ENCODE results near the gene KIAA1328. TPM values are rescaled to one million over a fixed set of nuclear protein-coding genes. Genes with fewer than 3 reads are reported as not detected.

Gene KIAA1328
- polyA plus RNA-seq, 1 donor (not counting 4 experiments of a cell fraction or from before 2014, with no cell fraction given) = 5.5 TPM

DNA sequence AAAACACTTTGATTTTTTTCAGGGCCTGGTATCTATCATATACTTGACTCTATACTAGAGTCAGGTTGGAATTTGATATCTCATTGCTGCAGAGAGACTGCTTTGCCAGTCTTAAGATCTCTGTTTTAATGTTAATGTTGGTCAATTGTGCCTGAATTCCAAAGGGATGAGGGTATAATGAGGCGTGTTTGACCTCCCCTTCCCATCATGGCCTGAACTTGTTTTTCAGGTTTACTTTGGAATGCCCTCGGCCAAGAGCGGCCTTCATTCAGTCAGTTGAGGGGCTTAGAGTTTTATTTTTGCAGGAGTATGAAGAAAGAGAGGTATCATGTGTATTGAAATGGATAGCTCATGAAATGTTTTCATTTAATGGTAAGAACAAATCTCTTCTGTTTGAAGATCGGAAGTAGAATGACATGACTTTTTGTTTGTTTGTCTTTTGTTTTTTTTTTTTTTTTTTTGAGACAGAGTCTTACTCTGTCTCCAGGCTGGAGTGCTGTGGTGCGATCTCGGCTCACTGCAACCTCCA, 119.0 kb downstream of the KIAA1328 start:
- H3K9me3 ChIP-seq (ENCODE audit: control insufficient read depth, low read depth, low read length) = no peaks in the 10 kb centered on the region
- H3K4me1 ChIP-seq (ENCODE audit: control insufficient read depth, extremely low read depth, insufficient read depth, low read length) = no peaks in the 10 kb centered on the region
- no peaks in the 10 kb centered on the region for H3K9me1 ChIP-seq (ENCODE audit: control insufficient read depth, extremely low read depth, insufficient read depth, low read length)
- no peaks in the 10 kb centered on the region for H3K27me3 ChIP-seq (ENCODE audit: control insufficient read depth, extremely low read depth, insufficient read depth, low read length)
- H3K27ac ChIP-seq (ENCODE audit: control insufficient read depth, insufficient read depth, low read length) = no peak overlapping the region
- no peaks in the 10 kb centered on the region for H3K36me3 ChIP-seq (ENCODE audit: control insufficient read depth in 2 of 2, extremely low read depth in 1 of 2, insufficient read depth in 2 of 2, low read length in 2 of 2)
- H3K4me3 ChIP-seq (ENCODE audit: control insufficient read depth in 2 of 3, extremely low read depth in 1 of 3, insufficient read depth in 2 of 3, low read depth in 1 of 3, low read length in 3 of 3) = no peak overlapping the region
- dilution Hi-C loops (cut with MboI; ENCODE audit: extremely low pct_ligation_motif_present, low sequenced_read_pairs) = no loop called here
- no peak overlapping the region for H2AFZ ChIP-seq (ENCODE audit: control insufficient read depth, low read length)
- no peaks in the 10 kb centered on the region for H4K20me1 ChIP-seq (ENCODE audit: control insufficient read depth, extremely low read depth, insufficient read depth, low read length)
- no peak overlapping the region for H3K4me2 ChIP-seq (ENCODE audit: control insufficient read depth, extremely low read depth, insufficient read depth, low read depth, low read length)
- TF ChIP-seq, protein P1, sequence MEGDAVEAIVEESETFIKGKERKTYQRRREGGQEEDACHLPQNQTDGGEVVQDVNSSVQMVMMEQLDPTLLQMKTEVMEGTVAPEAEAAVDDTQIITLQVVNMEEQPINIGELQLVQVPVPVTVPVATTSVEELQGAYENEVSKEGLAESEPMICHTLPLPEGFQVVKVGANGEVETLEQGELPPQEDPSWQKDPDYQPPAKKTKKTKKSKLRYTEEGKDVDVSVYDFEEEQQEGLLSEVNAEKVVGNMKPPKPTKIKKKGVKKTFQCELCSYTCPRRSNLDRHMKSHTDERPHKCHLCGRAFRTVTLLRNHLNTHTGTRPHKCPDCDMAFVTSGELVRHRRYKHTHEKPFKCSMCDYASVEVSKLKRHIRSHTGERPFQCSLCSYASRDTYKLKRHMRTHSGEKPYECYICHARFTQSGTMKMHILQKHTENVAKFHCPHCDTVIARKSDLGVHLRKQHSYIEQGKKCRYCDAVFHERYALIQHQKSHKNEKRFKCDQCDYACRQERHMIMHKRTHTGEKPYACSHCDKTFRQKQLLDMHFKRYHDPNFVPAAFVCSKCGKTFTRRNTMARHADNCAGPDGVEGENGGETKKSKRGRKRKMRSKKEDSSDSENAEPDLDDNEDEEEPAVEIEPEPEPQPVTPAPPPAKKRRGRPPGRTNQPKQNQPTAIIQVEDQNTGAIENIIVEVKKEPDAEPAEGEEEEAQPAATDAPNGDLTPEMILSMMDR (optimal IDR thresholded peaks at IDR 0.05 in 1 of 3, IDR thresholded peaks at IDR 0.05 in 1 of 3, conservative IDR thresholded peaks at IDR 0.05 in 1 of 3; ENCODE audit: extremely low read depth in 1 of 3, insufficient read depth in 2 of 3, low read length in 3 of 3) = no peak
- TF ChIP-seq EZH2 (IDR thresholded peaks at IDR 0.05; ENCODE audit: low read length) = no peak
- FAIRE-seq (no peak), DNase-seq (ENCODE audit: low read depth, low spot score) (no peak)
- H3K79me2 ChIP-seq (ENCODE audit: control insufficient read depth, insufficient read depth, low read length) = no peaks in the 10 kb centered on the region
- no peak overlapping the region for H3K9ac ChIP-seq (ENCODE audit: control insufficient read depth, extremely low read depth, insufficient read depth, low read length)

DNA sequence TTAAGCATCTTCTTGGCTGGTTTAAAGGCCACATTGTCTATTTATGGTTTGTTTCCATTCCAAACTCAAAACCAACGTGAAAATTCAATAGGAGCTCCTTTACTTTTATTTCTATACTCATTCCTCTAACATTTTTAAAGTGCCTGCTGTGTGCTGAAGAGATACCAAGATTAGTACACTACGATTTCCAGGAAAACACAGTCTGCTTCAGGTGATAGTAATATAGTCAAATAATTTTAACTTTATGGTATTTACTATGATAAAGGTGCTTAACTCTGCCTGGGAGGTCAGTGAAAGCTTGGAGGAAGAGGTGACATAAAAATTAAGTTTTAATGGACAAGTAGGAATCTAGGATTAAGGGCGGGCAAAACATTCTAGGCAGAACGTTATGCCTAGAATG, 121.4 kb downstream of the KIAA1328 start:
- H2AFZ ChIP-seq (ENCODE audit: control insufficient read depth, low read length) = no peak overlapping the region
- no peaks in the 10 kb centered on the region for H4K20me1 ChIP-seq (ENCODE audit: control insufficient read depth, extremely low read depth, insufficient read depth, low read length)
- H3K27ac ChIP-seq (ENCODE audit: control insufficient read depth, insufficient read depth, low read length) = no peak overlapping the region
- H3K9me1 ChIP-seq (ENCODE audit: control insufficient read depth, extremely low read depth, insufficient read depth, low read length) = no peaks in the 10 kb centered on the region
- TF ChIP-seq EZH2 (IDR thresholded peaks at IDR 0.05; ENCODE audit: low read length) = no peak
- TF ChIP-seq, protein P1 (optimal IDR thresholded peaks at IDR 0.05 in 1 of 3, IDR thresholded peaks at IDR 0.05 in 1 of 3, conservative IDR thresholded peaks at IDR 0.05 in 1 of 3; ENCODE audit: extremely low read depth in 1 of 3, insufficient read depth in 2 of 3, low read length in 3 of 3) = no peak
- dilution Hi-C loops (cut with MboI; ENCODE audit: extremely low pct_ligation_motif_present, low sequenced_read_pairs) = no loop called here
- H3K4me2 ChIP-seq (ENCODE audit: control insufficient read depth, extremely low read depth, insufficient read depth, low read depth, low read length) = no peak overlapping the region
- no peak for FAIRE-seq
- no peak overlapping the region for H3K4me3 ChIP-seq (ENCODE audit: control insufficient read depth in 2 of 3, extremely low read depth in 1 of 3, insufficient read depth in 2 of 3, low read depth in 1 of 3, low read length in 3 of 3)
- no peaks in the 10 kb centered on the region for H3K79me2 ChIP-seq (ENCODE audit: control insufficient read depth, insufficient read depth, low read length)
- no peaks in the 10 kb centered on the region for H3K4me1 ChIP-seq (ENCODE audit: control insufficient read depth, extremely low read depth, insufficient read depth, low read length)
- H3K27me3 ChIP-seq (ENCODE audit: control insufficient read depth, extremely low read depth, insufficient read depth, low read length) = no peaks in the 10 kb centered on the region
- no peak overlapping the region for H3K9ac ChIP-seq (ENCODE audit: control insufficient read depth, extremely low read depth, insufficient read depth, low read length)
- no peaks in the 10 kb centered on the region for H3K9me3 ChIP-seq (ENCODE audit: control insufficient read depth, low read depth, low read length)
- H3K36me3 ChIP-seq (ENCODE audit: control insufficient read depth in 2 of 2, extremely low read depth in 1 of 2, insufficient read depth in 2 of 2, low read length in 2 of 2) = no peaks in the 10 kb centered on the region
- no peak for DNase-seq (ENCODE audit: low read depth, low spot score)
